ENCODE data around the gene ARHGAP18.

ARHGAP18 gene

GRCh38 chr6:129709769-129710449, at the start of gene ARHGAP18:
ARHGAP18 (minus strand) TSS chr6:129710177; CDS start chr6:129710136, 41 bp downstream.
- FAIRE-seq = no peak
- no peak for DNase-seq (ENCODE audit: insufficient read length, low spot score)
- TF ChIP-seq, protein P1, sequence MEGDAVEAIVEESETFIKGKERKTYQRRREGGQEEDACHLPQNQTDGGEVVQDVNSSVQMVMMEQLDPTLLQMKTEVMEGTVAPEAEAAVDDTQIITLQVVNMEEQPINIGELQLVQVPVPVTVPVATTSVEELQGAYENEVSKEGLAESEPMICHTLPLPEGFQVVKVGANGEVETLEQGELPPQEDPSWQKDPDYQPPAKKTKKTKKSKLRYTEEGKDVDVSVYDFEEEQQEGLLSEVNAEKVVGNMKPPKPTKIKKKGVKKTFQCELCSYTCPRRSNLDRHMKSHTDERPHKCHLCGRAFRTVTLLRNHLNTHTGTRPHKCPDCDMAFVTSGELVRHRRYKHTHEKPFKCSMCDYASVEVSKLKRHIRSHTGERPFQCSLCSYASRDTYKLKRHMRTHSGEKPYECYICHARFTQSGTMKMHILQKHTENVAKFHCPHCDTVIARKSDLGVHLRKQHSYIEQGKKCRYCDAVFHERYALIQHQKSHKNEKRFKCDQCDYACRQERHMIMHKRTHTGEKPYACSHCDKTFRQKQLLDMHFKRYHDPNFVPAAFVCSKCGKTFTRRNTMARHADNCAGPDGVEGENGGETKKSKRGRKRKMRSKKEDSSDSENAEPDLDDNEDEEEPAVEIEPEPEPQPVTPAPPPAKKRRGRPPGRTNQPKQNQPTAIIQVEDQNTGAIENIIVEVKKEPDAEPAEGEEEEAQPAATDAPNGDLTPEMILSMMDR (IDR thresholded peaks at IDR 0.05; ENCODE audit: insufficient read depth, missing control alignments) = no peak

DNA sequence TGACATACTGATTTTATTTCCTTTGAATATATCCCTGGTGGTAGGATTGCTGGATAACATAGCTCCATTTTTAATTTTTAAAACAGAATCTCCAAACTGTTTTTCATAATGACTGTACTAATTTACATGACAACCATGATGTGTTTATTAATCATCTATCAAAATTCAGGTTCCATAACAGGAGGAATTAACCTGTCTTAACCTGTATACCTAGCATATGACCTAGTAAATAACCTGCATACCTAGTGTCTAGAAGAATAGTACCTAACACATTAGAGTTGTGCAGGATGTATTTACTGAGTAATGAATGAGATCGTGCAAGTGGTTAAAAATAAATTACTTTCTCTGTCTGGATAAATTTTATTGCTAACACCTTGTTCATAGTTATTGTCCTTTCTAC, 45.8 kb upstream of the ARHGAP18 start:
- TF ChIP-seq, protein P1 (IDR thresholded peaks at IDR 0.05; ENCODE audit: insufficient read depth, missing control alignments) = no peak
- DNase-seq (ENCODE audit: insufficient read length, low spot score) (no peak), FAIRE-seq (no peak)

DNA sequence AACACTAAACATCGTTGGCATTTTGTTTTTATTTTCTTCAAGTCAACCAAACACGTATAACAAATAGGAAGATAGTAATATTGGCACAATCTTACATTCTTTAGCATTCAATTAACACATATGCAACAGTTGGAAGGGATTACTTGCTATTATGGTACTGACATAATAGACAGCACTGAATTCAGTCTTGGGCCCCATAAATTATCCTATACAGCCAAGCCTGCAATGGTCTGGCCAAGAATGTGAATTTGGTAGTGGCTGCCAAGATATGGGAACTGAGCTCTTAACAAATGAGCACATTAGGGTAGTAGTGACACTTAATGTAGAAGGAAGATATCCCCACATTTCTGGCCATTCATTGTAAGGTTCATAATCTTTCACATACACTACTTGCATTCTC, 44.8 kb upstream of the ARHGAP18 start:
- TF ChIP-seq, protein P1 (IDR thresholded peaks at IDR 0.05; ENCODE audit: insufficient read depth, missing control alignments) = no peak
- FAIRE-seq (peak; percentile 69), DNase-seq (ENCODE audit: insufficient read length, low spot score) (no peak)

GRCh38 chr6:129753422-129753821, 43.4 kb upstream of the ARHGAP18 start:
- DNase-seq (ENCODE audit: insufficient read length, low spot score) (no peak), FAIRE-seq (no peak)
- TF ChIP-seq, protein P1 (IDR thresholded peaks at IDR 0.05; ENCODE audit: insufficient read depth, missing control alignments) = no peak

DNA sequence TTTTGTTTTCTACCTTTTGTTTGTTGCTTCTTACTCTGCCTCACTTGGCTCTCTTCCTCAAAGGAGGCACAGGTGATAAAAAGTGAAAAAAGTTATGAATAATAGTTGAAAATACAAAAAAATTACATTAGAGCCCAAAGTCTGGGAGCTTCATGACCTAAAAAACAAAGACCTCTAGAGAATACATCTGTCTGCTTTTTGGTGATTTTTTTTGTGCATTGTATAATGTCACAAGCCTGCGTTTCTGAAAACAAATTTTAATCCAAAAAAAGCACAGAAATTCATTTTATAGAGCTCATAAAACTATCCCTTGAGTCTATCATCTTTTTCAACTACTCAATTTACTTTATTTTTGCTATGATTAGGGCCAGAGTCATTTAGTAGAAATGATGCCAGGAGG, 41.4 kb upstream of the ARHGAP18 start:
- FAIRE-seq (no peak), DNase-seq (ENCODE audit: insufficient read length, low spot score) (no peak)

DNA sequence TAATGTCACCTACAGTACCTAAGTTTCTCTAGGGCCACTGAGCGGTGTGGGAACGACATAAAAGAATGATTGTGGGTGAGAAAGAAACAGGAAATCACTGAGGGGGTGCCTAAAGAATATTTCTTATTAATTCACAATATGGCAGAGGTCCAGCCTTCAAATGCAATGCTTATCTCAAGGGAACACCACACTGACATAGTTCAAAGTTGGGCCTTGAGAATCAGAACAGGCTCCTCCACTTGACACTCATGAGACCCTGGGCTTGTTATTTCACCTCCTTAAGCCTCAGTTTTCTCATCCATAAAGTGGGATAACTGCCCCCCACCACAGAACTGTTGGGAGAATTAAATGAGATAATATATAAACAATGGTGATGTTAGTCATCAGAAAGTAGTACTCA, 40.4 kb upstream of the ARHGAP18 start:
- no peak for DNase-seq (ENCODE audit: insufficient read length, low spot score)
- TF ChIP-seq, protein P1 (IDR thresholded peaks at IDR 0.05; ENCODE audit: insufficient read depth, missing control alignments) = no peak
- no peak for FAIRE-seq

More for the DNA sequence above, 41.4 kb upstream of the ARHGAP18 start:
- TF ChIP-seq, protein P1 (IDR thresholded peaks at IDR 0.05; ENCODE audit: insufficient read depth, missing control alignments) = no peak

GRCh38 chr6:129749749-129750120, 39.8 kb upstream of the ARHGAP18 start:
- DNase-seq (ENCODE audit: insufficient read length, low spot score) (no peak), FAIRE-seq (no peak)
- TF ChIP-seq, protein P1 (IDR thresholded peaks at IDR 0.05; ENCODE audit: insufficient read depth, missing control alignments) = no peak

Measured in D721Med (cell line).